Neural progenitor cell (in vitro differentiated cells): ENCODE data around the gene PSMG4.

Experiments used
- EZH2 ChIP-seq: fragments of 200-600 bp; sonication (generic); IDR thresholded peaks from 2 replicates; pipeline ENCODE4 v1.6.1; 2017; ENCODE audit warnings: antibody characterized with exemption, mild to moderate bottlenecking, moderate library complexity
- TF ChIP-seq, protein P1 (sequence below): fragments of 200-600 bp; sonication (generic); IDR thresholded peaks from 2 replicates; pipeline ENCODE4 v1.5.1; 2017; ENCODE audit warnings: antibody characterized with exemption, mild to moderate bottlenecking

DNA sequence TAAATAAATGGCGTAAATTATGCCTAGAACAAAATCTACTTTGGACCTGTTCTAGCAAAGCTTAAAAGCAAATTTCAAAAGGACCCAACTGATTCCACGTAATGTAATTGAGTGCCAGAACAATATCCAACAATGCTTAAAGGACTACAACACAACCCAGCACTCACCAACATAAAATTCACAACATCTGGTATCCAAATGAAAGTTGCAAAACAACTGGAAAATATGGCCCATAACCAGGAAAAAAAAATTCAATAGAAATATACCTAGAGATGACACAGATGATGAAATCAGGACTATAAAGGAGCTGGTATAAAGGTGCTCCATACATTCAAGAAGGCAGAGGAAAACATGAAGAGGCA lies 45.4 kb upstream of the PSMG4 start:
- TF ChIP-seq, protein P1, sequence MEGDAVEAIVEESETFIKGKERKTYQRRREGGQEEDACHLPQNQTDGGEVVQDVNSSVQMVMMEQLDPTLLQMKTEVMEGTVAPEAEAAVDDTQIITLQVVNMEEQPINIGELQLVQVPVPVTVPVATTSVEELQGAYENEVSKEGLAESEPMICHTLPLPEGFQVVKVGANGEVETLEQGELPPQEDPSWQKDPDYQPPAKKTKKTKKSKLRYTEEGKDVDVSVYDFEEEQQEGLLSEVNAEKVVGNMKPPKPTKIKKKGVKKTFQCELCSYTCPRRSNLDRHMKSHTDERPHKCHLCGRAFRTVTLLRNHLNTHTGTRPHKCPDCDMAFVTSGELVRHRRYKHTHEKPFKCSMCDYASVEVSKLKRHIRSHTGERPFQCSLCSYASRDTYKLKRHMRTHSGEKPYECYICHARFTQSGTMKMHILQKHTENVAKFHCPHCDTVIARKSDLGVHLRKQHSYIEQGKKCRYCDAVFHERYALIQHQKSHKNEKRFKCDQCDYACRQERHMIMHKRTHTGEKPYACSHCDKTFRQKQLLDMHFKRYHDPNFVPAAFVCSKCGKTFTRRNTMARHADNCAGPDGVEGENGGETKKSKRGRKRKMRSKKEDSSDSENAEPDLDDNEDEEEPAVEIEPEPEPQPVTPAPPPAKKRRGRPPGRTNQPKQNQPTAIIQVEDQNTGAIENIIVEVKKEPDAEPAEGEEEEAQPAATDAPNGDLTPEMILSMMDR = no peak
- no peak for TF ChIP-seq EZH2
